Fibroblast of skin of right biceps (primary cell): ENCODE measurements around the gene FAM229B.
"Not testable (repeated sequence)": the region's sequence is repeated elsewhere in the genome, so short reads cannot be mapped to it uniquely, and the experiment has no call there.

ENCODE experiments used
- DNase-seq: peaks from one replicate; pipeline ENCODE4 v3.0.0-alpha.2; 2013

The FAM229B gene

GRCh38 chr6:112087136-112087911 lies at the start of gene FAM229B, which contains the start of gene TUBE1:
TSS of gene FAM229B (plus strand) at chr6:112087591. CDS start at chr6:112099284, 11,693 bp downstream.
TSS of gene TUBE1 (minus strand) at chr6:112087482. CDS start at chr6:112087434, 48 bp downstream.
- DNase-seq, result peak; percentile 97

DNA sequence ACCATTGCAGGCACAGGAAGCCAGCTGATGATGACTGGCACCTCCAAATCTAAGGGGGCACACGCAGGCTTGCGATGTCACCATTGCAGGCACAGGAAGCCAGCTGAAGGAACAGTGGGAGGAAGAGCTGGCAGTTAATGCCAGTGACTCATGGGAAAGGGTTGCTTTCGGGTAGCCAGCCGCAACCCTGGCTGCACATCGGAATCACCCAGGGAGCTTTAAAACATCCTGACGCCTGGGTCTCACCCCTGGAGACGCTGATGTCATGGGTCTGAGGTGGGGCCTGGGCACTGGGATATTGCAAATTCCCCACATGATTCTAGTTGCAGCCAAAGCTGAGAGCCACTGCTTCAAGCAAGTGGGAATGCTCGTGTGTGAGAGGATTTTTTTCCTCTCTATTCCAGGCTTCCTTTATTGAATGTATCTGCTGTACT lies 49.6 kb upstream of the FAM229B start:
- peak; percentile 93 for DNase-seq

GRCh38 chr6:112038268-112038667 lies 49.1 kb upstream of the FAM229B start:
- no peak for DNase-seq

DNA sequence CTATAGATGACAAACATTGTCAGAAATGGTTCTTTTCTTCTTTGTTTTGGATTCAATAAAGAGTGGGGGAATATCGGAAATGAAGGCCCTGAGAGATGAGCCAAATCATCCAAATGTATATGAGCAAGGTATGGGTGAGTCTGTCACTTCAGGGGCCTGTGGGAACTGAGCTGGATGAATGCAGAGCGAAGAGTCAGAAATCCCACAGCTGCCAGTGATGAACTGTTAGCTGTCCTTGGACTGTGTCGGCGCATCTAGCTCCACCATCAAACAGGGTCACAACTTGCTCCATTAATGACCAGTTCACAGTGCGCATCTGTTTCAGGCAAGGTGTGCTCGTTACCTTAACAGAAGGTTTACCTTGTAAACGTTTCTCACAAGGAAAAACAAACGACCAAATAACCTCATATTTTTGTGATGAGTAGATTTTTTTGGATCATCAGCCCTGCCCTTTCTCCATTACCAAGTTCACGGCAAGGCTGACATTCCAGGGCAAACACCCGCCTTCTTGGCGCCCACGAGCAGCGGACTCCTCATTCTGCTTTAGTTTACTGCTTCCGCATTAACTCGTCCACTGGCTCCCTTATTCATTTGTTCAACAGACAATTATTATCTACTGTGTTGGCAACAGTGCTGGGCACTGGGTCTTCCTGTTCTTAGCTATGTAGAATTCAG lies 48.5 kb upstream of the FAM229B start:
- DNase-seq, result no peak

- DNase-seq, result no peak
Observed at GRCh38 chr6:112039431-112039770, 48.0 kb upstream of the FAM229B start.

- DNase-seq, result no peak
Observed at GRCh38 chr6:112040956-112041355, 46.4 kb upstream of the FAM229B start.

GRCh38 chr6:112041535-112041934 lies 45.9 kb upstream of the FAM229B start:
- DNase-seq, result no peak

DNA sequence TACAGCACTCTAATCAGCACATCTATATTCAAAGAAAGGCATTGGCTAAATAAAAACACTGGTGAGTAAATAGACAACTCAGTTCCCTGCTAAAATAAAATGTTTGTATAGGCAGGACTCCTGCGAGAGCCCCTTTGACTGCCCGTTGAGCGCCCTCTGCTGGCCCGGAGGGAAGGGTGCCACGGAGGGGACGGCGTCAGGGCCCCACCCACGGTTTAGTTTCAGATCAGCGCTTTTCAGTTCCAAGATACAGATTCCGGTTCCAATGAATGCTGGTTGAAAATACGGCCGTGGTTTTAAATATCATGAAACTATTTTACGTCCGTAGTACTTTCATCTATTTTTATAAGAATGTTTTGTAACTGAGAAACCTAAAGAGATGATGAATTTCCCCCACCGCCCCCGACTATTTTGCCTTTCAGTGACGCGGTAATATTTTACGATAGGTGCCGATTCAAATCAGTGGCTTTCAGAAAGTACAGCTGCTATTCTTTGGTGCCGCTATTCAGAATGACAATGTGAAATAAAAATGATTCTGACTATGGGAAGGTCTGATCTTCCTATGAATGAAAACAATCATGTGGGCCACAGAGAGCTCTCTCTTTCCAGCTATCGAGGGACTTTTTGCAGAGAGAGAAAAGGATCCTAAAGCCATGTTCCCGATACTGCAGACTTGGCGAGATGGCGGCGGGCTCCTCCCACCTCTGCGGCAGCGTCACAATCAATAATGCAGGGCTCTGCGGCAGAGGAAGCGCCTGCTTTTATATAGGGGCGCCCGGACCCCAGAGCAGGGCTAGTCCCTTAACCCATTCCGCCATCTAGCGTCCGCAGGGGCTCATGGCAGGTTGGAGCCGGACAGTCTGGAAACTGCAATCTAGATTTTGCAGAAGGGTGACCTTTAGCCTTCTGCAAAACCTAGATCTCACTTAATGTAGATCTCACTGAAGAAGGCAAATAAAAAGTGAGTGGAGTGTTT lies 44.1 kb upstream of the FAM229B start:
- DNase-seq, result peak; percentile 95

- no peak for DNase-seq
Observed at GRCh38 chr6:112044196-112044595, 43.2 kb upstream of the FAM229B start.

DNA sequence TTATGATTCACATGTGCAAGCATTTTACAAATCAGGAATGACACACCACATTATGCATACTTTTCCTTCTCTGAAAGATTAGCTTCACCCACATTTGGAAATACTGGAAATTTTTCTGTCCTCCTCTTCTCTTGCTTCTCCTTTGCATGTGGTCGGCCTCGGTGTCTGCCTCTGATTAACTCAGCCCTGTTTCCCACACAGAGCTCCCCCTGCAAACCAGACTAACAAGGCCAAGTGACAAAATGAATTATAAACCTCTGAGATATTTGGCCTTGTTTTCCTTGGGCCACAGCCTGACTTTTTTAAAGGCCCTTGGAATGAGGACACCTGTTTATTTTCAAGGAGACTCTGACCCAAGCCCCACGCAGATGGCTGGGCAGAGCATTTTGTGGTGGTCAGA lies 42.5 kb upstream of the FAM229B start:
- peak; percentile 98 for DNase-seq

- DNase-seq, result not testable (repeated sequence)
Observed at GRCh38 chr6:112047523-112047922, 39.9 kb upstream of the FAM229B start.

DNA sequence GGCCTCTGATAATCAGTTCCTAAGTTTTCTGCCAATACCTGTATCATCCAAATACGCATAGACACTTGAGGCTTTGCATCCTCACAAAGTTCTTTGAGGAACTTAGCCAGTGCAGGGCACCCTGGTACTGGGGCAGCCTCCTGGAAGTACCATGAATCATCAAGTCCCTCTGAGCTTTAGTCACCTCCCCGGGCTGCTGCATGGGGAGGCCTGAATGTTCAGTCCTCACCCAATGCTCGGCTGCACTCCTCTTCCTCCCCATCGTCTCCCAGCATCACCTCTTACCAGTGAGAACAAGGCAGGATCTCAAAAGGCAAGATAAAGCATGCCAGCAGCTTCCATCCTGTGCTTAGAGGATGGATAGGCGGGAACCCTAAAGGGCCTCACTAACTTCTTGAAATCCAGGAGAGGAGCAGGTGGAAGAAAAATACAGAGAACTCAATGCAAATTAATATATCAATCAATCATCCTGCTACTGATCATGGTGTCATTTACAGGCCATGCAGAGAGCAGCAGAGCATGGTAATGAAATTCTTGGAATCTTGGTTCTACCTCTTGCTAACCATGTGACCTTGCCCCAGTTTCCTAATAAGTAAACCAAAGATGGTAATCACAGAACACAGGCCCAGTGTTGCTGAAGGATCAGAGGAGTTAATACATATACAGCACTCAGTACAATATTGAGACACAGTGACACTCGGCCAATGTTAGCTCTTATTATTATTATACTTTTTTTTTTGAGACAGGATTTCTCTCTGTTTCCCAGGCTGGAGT lies 38.2 kb upstream of the FAM229B start:
- no peak for DNase-seq

- DNase-seq, result no peak
Observed at GRCh38 chr6:112049996-112050395, 37.4 kb upstream of the FAM229B start.

DNA sequence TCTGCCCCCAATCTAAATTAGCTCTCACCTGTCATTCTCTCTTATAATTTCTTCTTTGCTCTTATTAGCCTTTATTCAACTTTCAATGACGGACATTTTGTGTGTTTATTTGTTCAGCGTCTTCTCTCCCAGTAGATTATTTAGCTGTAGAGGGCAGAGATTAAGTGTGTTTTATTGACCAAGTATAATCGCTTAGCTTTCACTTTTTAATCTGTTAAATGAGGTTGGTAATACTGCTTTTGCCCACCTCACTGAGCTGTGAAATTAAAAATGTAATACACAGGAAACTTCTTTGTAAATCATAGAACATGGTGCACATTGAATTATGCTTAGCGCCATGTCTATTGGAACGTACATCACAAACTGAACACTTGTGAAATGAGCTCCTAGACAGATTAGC lies 37.0 kb upstream of the FAM229B start:
- DNase-seq, result no peak

DNA sequence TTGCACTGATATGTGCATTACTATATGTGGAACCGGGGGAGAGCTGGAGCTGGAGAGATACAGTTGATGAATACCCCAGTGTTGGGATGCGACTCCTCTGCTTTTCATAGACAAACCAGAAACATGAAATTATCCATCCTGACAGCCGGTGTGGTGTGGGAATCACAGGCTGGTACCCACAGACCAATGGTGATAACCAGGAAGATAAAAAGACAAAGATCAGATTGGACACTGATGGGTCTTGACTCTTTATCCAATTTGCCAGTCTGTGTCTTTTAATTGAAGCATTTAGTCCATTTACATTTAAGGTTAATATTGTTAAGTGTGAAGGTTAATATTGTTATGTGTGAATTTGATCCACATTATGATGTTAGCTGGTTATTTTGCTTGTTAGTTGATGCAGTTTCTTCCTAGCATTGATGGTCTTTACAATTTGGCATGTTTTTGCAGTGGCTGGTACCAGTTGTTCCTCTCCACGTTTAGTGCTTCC lies 36.1 kb upstream of the FAM229B start:
- not testable (repeated sequence) for DNase-seq

GRCh38 chr6:112054001-112054400 lies 33.4 kb upstream of the FAM229B start, which contains the start of gene CCN6:
TSS of gene CCN6 (plus strand) at chr6:112054104. CDS start at chr6:112054358, 254 bp downstream.
- DNase-seq, result no peak

- DNase-seq, result no peak
Observed at GRCh38 chr6:112054555-112055190, 32.7 kb upstream of the FAM229B start.

- no peak for DNase-seq
Observed at GRCh38 chr6:112058243-112059032, 29.0 kb upstream of the FAM229B start.

GRCh38 chr6:112061605-112062004 lies 25.8 kb upstream of the FAM229B start:
- no peak for DNase-seq

- no peak for DNase-seq
Observed at GRCh38 chr6:112062966-112063365, 24.4 kb upstream of the FAM229B start.
